GM18909 (cell line): Measurements from ENCODE around the gene CEP126.

Source experiments
- ATAC-seq: cut with Tn5 transposase; IDR thresholded peaks from one replicate; pipeline ENCODE4 v1.9.1; 2021; ENCODE audit warnings: mild to moderate bottlenecking; ENCODE audit not compliant: unreplicated experiment, poor library complexity

The CEP126 gene, protein sequence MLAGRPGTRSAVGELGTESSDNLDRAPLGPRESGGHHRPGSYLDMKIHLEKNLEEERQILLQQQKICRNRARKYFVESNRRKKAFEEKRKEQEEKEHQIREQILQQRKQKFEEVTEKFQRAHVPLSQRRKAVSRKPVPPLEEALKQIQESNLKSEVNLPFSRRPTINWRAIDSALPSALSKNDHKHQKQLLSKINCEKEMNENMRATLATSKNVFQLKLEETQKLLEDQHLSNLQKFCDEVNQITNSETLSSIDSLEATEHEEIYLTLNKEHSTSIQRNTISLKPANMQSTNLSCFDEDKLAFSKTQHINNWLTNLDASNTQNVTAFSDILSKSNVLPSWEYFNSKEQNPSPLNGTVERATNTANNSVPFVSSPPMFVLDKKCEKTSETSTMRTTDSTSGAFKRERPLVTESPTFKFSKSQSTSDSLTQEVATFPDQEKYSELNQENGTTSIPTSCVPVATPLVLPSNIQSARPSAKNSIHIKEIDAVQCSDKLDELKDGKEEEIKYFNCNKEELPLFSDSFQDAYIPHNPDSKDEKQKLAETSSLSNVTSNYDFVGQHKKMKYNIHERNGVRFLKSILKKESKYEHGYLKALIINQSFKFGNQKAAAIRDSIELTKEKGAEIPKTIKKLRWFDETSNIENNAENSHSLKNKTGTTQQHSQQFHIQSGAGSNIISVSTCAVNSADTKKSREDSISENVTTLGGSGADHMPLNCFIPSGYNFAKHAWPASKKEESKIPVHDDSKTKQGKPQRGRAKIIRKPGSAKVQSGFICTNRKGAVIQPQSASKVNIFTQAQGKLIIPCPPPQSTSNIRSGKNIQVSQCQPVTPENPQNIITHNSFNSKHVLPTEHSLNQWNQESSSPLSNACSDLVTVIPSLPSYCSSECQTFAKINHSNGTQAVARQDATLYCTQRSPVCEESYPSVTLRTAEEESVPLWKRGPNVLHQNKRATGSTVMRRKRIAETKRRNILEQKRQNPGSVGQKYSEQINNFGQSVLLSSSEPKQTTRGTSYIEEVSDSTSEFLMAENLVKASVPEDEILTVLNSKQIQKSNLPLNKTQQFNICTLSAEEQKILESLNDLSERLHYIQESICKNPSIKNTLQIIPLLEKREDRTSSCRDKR

DNA sequence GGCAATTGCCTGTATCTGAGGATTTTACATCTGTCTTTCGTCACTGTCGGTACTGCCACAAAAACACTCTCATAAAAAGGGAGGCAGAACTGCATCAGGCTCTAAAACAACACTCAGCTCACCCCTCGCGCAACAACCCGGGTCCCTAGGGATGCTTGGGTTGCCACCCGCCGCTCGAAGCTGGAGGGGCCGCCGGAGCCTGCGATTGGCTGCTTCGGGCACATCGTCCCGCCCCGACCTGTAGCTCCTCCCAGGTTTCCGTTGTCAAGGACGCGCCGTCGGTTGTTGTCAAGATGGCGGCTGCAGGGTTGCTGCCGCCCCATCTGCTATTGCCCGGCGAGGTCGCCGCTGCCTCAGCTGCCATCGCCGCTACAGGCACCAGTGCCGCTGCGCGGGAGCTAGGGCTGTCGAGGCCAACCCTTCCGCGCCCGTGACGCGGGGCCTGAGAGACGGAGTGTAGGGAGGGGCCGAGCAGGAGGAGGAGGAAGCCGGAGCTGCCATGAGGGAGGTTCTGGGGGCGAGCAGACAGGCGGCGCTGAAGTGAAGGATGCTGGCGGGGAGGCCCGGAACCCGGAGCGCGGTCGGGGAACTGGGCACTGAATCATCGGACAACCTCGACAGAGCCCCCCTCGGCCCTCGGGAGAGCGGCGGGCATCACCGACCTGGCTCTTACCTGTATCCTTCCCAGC is at the start of gene CEP126:
CEP126 (plus strand) TSS at position 273 of the 689 bp plus-strand sequence; CDS start at position 548, 275 bp downstream.
- ATAC-seq: peak; percentile 100

GRCh38 chr11:101866619-101867491 is 48.0 kb upstream of the CEP126 start:
- no peak for ATAC-seq

DNA sequence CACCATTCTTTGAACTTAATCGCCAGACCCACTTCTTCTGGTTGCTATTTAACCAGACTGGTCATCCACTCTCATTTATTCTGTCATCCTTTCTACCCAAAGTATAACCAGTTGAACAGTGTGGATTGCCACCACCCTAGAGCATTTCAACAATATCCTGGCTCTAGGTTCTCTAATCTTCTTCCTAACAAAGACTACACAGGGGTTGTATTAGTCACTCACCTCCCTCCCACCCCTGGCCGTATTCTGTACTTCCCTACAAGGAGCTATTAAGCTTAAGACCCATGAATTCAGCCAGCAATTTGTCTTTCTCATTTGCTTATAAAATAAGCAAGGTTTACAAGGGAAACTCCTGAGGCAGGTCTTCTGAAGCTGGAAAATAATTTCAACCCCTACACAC is 46.9 kb upstream of the CEP126 start:
- ATAC-seq: no peak

- no peak for ATAC-seq
These were observed 44.3 kb upstream of the CEP126 start for GRCh38 chr11:101870510-101870909.

DNA sequence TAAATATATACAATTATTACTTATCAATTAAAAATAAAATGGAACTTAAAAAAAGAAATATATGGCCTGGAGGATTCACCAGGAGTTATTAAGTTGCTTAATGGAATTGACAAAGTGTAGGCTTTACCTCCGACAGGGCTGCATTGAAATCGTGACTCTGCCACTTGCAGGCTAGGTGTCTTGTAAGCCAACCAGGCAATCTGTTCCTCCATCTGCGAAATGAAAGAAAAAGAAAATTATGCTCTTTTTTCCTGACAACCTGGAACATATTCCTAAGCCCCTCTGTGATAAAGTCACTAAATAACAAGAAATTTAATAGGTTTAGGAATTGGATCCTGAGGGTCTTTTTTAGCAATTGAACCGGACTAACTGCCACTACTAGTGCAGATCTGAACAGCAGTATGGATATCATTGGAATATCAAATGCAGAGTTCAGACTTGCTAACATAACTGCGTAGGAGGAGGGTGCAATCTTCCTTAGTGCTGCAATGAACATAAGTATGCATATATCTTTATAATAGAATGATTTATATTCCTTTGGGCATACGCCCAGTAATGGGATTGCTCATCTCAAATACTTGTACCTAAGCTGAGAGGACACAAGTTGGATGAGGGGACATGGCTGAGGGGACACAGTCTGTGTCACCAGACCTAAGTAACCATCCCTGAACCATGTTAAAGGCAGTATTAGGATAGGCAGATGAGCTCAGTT is 42.5 kb upstream of the CEP126 start:
- ATAC-seq: no peak

DNA sequence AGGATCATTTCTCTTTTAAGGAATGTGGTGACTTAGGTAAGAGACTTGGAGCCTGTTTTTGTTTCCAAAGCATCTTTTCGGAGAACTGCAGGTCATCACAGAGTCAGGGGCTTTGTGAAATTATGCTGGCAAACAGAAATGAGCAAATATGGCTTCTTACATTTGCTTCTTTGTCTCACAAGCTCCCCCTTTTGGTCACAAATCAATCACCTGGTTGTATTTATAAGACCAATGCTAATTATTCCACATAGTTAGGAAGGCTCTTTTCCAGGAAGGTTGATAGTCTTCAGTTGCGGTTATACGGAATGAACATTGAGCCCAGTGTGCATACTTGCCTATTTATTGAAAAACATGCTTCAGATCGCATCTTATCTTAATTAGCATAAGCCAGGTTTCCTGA is 34.6 kb upstream of the CEP126 start:
- peak; percentile 55 for ATAC-seq

DNA sequence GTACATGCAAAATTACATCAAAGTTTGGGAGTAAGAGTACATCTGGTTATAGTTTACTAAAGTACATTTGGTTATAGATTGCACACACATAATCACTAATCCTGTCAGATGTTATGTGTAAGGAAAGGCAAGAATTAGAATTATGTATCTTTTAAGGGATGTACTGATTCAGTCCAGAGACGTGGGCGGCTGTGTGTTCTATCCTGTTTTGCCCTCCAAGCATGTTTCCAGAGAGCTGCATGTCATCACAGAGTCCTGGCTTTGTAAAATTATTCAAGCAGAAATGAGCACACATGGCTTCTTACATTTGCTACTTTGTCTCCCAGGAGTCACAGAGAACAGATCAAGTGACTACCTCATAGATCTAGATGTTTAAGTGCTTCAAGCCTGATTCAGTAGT is 33.2 kb upstream of the CEP126 start:
- no peak for ATAC-seq

- ATAC-seq: no peak
These were observed 29.2 kb upstream of the CEP126 start for GRCh38 chr11:101885631-101886030.

- ATAC-seq: no peak
These were observed 25.0 kb upstream of the CEP126 start for GRCh38 chr11:101889767-101890166.

DNA sequence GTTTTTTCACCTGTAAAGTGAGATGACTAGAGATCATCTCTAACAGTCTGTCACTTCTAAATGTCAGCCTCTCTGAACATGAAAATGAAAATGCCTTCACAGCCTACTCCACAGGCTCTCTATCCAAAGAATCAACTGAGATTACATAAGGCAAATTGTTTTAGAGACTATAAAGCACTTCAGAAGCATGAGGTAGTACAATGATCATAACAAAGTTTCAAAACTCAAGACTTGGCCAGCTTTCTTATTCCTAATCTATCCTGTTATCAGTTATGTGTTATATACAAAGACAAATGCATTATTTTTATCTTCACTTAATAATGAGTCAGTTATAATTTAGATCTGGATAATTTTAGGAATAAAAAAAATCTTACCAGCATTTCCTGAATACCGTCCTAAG is 20.3 kb upstream of the CEP126 start:
- no peak for ATAC-seq

DNA sequence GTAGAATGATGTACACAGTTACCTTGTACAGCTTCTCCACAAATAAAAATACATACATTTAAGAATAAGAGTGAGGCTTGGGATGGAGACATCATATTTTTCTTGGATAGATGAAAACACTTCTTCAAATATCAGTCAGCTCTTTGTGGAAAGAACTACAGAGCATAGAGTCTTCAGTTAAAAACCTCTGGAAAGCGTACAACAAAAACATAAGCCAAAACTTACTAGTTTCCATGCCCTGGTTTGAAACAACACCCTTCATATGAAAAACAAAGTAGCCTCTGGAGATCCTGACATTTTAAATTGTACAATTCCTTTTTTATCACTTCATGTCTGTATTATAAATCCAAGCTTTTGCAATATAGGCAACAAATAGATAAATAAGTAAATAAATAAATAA is 7.0 kb upstream of the CEP126 start:
- ATAC-seq: no peak

DNA sequence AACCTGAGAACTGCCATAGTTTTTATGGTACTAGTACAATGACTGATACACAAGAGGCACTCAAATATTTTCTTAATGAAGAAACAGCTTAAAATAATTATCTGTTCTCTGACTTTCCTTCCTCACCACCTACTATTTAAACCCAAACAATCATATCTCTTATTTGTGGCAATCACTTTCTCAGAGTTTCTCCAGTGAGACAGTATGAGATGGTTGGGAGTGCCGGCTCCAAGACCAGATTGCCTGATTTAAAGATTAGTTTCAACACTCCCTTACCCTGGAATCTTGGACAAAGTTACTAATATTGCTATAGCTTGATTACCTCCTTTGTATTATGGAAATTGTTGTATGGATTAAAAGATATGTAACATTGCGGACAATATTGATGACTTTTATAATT is 5.7 kb upstream of the CEP126 start:
- no peak for ATAC-seq

- no peak for ATAC-seq
These were observed 2.0 kb upstream of the CEP126 start for GRCh38 chr11:101912823-101913284.

DNA sequence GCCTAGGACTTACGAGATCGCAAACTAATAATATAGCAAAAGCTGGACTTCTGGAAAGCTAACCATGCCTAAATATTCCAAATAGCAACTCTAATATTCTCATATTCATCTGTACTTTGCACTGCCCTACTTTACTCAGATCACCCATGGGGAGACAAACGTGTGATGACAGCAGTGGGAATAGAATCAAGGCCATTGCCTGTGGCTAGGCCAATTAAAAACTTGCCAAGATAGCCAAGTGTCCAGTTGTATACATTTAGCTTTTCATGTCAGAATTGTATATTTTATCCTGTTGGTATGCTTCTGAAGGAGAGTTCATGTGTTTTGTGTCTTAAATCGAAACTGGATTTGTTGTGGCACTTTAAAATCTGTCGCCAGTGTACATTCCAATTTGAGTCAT is 1.2 kb upstream of the CEP126 start:
- ATAC-seq: no peak

DNA sequence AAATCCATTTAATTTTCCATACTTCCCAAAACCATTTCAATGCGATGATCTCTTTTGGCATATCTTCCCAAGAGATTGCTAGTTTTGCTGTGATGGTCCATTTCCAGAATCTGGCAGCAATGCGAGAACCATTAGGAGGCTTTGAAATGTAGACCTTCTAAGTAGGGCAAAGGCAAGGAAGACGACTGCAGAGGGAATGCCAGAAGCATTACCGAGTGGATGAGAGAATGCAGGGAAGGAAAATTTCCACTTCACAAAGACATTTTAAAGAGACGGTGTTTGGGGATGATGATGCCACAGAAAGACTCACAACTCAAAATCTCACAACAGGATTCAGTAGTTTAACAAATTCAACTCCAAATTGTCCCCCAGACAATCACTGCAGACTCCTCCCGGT is 471 bp upstream of the CEP126 start:
- ATAC-seq: no peak

DNA sequence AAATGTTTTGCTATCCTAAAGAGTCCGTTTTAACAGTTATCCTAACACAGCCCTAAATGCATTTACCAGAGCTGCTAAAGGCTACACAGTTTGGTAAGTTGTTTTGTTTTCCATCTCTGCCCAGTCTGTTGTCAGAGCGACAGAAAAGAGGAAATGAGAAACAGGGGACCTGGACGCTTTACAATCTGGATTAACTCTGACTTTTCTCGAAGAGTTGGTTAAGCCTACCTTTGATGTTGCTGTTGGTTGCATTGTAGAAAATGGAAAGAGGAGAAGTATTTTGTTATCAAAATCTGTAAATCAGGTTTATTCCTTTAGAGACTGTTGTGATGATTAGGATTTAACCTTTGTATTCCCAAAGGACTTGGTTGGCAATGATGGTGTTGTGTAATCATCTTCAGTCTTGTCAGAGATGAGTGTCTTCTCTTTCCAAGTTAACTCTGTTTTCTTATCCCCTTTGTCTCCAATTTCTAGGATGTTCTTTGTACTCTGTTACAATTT is 1.0 kb downstream of the CEP126 start:
- peak; percentile 47 for ATAC-seq

GRCh38 chr11:101916422-101916821 is 1.6 kb downstream of the CEP126 start, which contains the start of gene ANGPTL5:
Gene ANGPTL5 (minus strand): TSS chr11:101916522. CDS start chr11:101907909, 8,613 bp downstream.
- no peak for ATAC-seq

- ATAC-seq: no peak
These were observed 2.4 kb downstream of the CEP126 start for GRCh38 chr11:101917226-101917625.
